Measurements from ENCODE around the gene NEUROG1. TPM values are rescaled to one million over a fixed set of nuclear protein-coding genes. Genes with fewer than 3 reads are reported as not detected.
A peak's percentile ranks its signal among the peaks of the same experiment; 100 is the strongest.

NEUROG1 gene
- total and polyA plus RNA-seq, 2 donors from 2014 or later: not detected

GRCh38 chr5:135492319-135492626, 43.5 kb downstream of the NEUROG1 start:
- DNase-seq: no peak
- Histone ChIP-seq H3K36me3 (ENCODE audit: control insufficient read depth in 2 of 3, insufficient read depth in 3 of 3, low read length in 3 of 3) (no peaks in the 10 kb centered on the region), H3K9ac (ENCODE audit: low read length in 3 of 3) (no peak overlapping the region), H3K27ac (ENCODE audit: low read depth in 2 of 2, low read length in 2 of 2) (no peak overlapping the region), H3K9me3 (ENCODE audit: control insufficient read depth in 2 of 3, insufficient read depth in 1 of 3, low read length in 3 of 3) (no peaks in the 10 kb centered on the region), H3K4me3 (ENCODE audit: low read length in 3 of 3) (no peak overlapping the region), H3K4me1 (ENCODE audit: control insufficient read depth in 2 of 3, insufficient read depth in 2 of 3, low read depth in 1 of 3, low read length in 3 of 3) (peaks cover 0 to 2% (median 0%) of the 10 kb centered on the region in 3 donors), H3K27me3 (ENCODE audit: control insufficient read depth, insufficient read depth, low read length) (peaks cover 33% of the 10 kb centered on the region)
- no peak for FAIRE-seq
- TF ChIP-seq CTCF (IDR thresholded peaks at IDR 0.05; ENCODE audit: borderline replicate concordance, extremely low read depth, insufficient read depth): no peak
- intact Hi-C loops (cut with DNase I): no loop called here

- H3K4me1 ChIP-seq (ENCODE audit: control insufficient read depth in 2 of 3, insufficient read depth in 2 of 3, low read depth in 1 of 3, low read length in 3 of 3): peaks cover 0 to 2% (median 0%) of the 10 kb centered on the region in 3 donors
- FAIRE-seq (no peak), DNase-seq (peak in 3 of 5 donors; percentile 19 to 48 (median 27))
- H3K27ac ChIP-seq (ENCODE audit: low read depth in 2 of 2, low read length in 2 of 2): no peak overlapping the region
- no peaks in the 10 kb centered on the region for H3K9me3 ChIP-seq (ENCODE audit: control insufficient read depth in 2 of 3, insufficient read depth in 1 of 3, low read length in 3 of 3)
- H3K27me3 ChIP-seq (ENCODE audit: control insufficient read depth, insufficient read depth, low read length): peaks cover 34% of the 10 kb centered on the region
- H3K4me3 ChIP-seq (ENCODE audit: low read length in 3 of 3): no peak overlapping the region
- TF ChIP-seq CTCF (IDR thresholded peaks at IDR 0.05; ENCODE audit: borderline replicate concordance, extremely low read depth, insufficient read depth): no peak
- no peak overlapping the region for H3K9ac ChIP-seq (ENCODE audit: low read length in 3 of 3)
- intact Hi-C loops (cut with DNase I): no loop called here
- no peaks in the 10 kb centered on the region for H3K36me3 ChIP-seq (ENCODE audit: control insufficient read depth in 2 of 3, insufficient read depth in 3 of 3, low read length in 3 of 3)
Measured at GRCh38 chr5:135491552-135492318, 44.0 kb downstream of the NEUROG1 start.

- Histone ChIP-seq H3K4me3 (ENCODE audit: low read length in 3 of 3) (no peak overlapping the region), H3K4me1 (ENCODE audit: control insufficient read depth in 2 of 3, insufficient read depth in 2 of 3, low read depth in 1 of 3, low read length in 3 of 3) (peaks cover 0 to 2% (median 0%) of the 10 kb centered on the region in 3 donors), H3K27ac (ENCODE audit: low read depth in 2 of 2, low read length in 2 of 2) (no peak overlapping the region), H3K9ac (ENCODE audit: low read length in 3 of 3) (no peak overlapping the region), H3K9me3 (ENCODE audit: control insufficient read depth in 2 of 3, insufficient read depth in 1 of 3, low read length in 3 of 3) (no peaks in the 10 kb centered on the region), H3K36me3 (ENCODE audit: control insufficient read depth in 2 of 3, insufficient read depth in 3 of 3, low read length in 3 of 3) (no peaks in the 10 kb centered on the region), H3K27me3 (ENCODE audit: control insufficient read depth, insufficient read depth, low read length) (peaks cover 39% of the 10 kb centered on the region)
- TF ChIP-seq CTCF (IDR thresholded peaks at IDR 0.05; ENCODE audit: borderline replicate concordance, extremely low read depth, insufficient read depth): no peak
- intact Hi-C loops (cut with DNase I): no loop called here
- FAIRE-seq (no peak), DNase-seq (no peak)
Measured at GRCh38 chr5:135491038-135491551, 44.7 kb downstream of the NEUROG1 start.
